Karpas-422 (cell line): ENCODE results near the gene HEATR5B. TPM values are rescaled to one million over a fixed set of nuclear protein-coding genes. Genes with fewer than 3 reads are reported as not detected.

ENCODE experiments used
- DNase-seq: peaks from one replicate; pipeline ENCODE4 v3.0.0-alpha.2; 2015
- H2AFZ ChIP-seq: fragments of 200-600 bp; sonication (generic); 2 replicates; pipeline ENCODE4 v1.6.1; 2014; ENCODE audit warnings: antibody characterized with exemption, low read length, mixed read lengths
- H3K27ac ChIP-seq: fragments of 200-600 bp; sonication (generic); 2 replicates; pipeline ENCODE4 v1.5.1; 2014; ENCODE audit warnings: mild to moderate bottlenecking, low read length, moderate library complexity
- H3K27me3 ChIP-seq: fragments of 200-600 bp; sonication (generic); 2 replicates; pipeline ENCODE4 v1.6.1; 2014; ENCODE audit warnings: low read length, mixed read lengths
- H3K36me3 ChIP-seq: fragments of 200-600 bp; sonication (generic); 2 replicates; pipeline ENCODE4 v1.6.1; 2014; ENCODE audit warnings: low read length, mixed read lengths; ENCODE audit not compliant: insufficient read depth
- H3K4me1 ChIP-seq: fragments of 200-600 bp; sonication (generic); 2 replicates; pipeline ENCODE4 v1.6.1; 2014; ENCODE audit warnings: mild to moderate bottlenecking, low read length, mixed read lengths
- H3K4me2 ChIP-seq: fragments of 200-600 bp; sonication (generic); 2 replicates; pipeline ENCODE4 v1.6.1; 2014; ENCODE audit warnings: low read length, low read depth, mild to moderate bottlenecking; ENCODE audit not compliant: poor library complexity, severe bottlenecking
- H3K4me3 ChIP-seq: fragments of 200-600 bp; sonication (generic); 2 replicates; pipeline ENCODE4 v1.5.1; 2014; ENCODE audit warnings: mild to moderate bottlenecking, antibody characterized with exemption, low read length, mixed read lengths
- H3K79me2 ChIP-seq: fragments of 200-600 bp; sonication (generic); 2 replicates; pipeline ENCODE4 v1.6.1; 2014; ENCODE audit warnings: mild to moderate bottlenecking, low read length, mixed read lengths
- H3K9ac ChIP-seq: fragments of 200-600 bp; sonication (generic); 2 replicates; pipeline ENCODE4 v1.6.0; 2014; ENCODE audit warnings: low read length
- H3K9me2 ChIP-seq: fragments of 200-600 bp; sonication (generic), shearing (Covaris generic); replicated peaks from 2 replicates; pipeline ENCODE4 v1.6.0; 2014; ENCODE audit warnings: mild to moderate bottlenecking, low read length, moderate library complexity; ENCODE audit not compliant: insufficient read depth
- H3K9me3 ChIP-seq: fragments of 300-700, 200-600 bp; sonication (generic); 2 replicates; pipeline ENCODE4 v1.6.1; 2014; ENCODE audit warnings: low read length, mixed read lengths
- H4K20me1 ChIP-seq: fragments of 200-600 bp; sonication (generic); 2 replicates; pipeline ENCODE4 v1.6.1; 2014; ENCODE audit warnings: mild to moderate bottlenecking, antibody characterized with exemption, low read length, low read depth; ENCODE audit not compliant: insufficient read depth
- total RNA-seq: library from RNA; depleted of rRNA; stranded (reverse); fragments of >200 nt; shearing (Covaris generic); gene quantifications from 2 replicates; pipeline ENCODE4 v1.2.3, GENCODE V29; 2014; ENCODE audit warnings: low replicate concordance

Gene HEATR5B
- total RNA-seq, 1 experiment from 2014 or later, result 53.1 TPM

DNA sequence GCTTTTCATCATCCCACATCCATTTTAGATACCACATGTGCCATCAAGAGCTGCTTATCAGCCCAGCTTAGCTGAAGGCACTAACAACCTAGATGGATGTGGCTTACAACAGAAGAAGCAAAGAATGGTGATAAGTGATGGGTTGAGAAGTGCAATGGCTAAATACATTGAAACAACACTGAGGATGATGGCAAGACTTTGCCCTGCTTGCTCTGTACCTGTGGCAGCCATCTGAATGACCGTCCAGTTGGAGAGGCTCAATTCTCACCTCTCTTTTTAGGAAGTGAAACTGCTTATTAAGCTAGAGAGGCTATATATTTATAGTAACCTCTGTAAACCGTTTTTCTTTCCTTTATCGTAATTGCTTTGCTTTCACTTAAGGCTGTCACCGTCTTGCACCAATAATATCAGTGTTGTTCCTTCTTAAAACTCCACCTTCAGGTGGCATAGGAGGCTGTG, 5.9 kb upstream of the HEATR5B start:
- peak overlapping the region; percentile 65 for H3K4me2 ChIP-seq
- H3K27ac ChIP-seq, result peak overlapping the region; percentile 90
- H3K4me3 ChIP-seq, result peak overlapping the region; percentile 44
- no peaks in the 10 kb centered on the region for H3K9me3 ChIP-seq
- H3K4me1 ChIP-seq, result peaks cover 70% of the 10 kb centered on the region
- peak overlapping the region; percentile 38 for H3K9ac ChIP-seq
- no peaks in the 10 kb centered on the region for H3K9me2 ChIP-seq
- H4K20me1 ChIP-seq, result no peaks in the 10 kb centered on the region
- peaks cover 26% of the 10 kb centered on the region for H3K36me3 ChIP-seq
- peak overlapping the region; percentile 34; the same call in 1 of the 2 replicates for H2AFZ ChIP-seq
- peaks cover 28% of the 10 kb centered on the region for H3K79me2 ChIP-seq
- DNase-seq, result peak; percentile 82
- H3K27me3 ChIP-seq, result no peaks in the 10 kb centered on the region

- Histone ChIP-seq H3K4me1 (peaks cover 66% of the 10 kb centered on the region), H3K9me2 (no peaks in the 10 kb centered on the region), H3K9ac (peak overlapping the region; percentile 75), H3K27me3 (no peaks in the 10 kb centered on the region), H3K4me2 (peak overlapping the region; percentile 88), H3K79me2 (peaks cover 67% of the 10 kb centered on the region), H3K4me3 (peak overlapping the region; percentile 83), H3K36me3 (peaks cover 8% of the 10 kb centered on the region; the same call in 1 of the 2 replicates), H3K27ac (peak overlapping the region; percentile 28), H4K20me1 (no peaks in the 10 kb centered on the region), H2AFZ (no peak overlapping the region), H3K9me3 (no peaks in the 10 kb centered on the region)
- no peak for DNase-seq
Measured at GRCh38 chr2:37085731-37086147, 1.6 kb upstream of the HEATR5B start.

DNA sequence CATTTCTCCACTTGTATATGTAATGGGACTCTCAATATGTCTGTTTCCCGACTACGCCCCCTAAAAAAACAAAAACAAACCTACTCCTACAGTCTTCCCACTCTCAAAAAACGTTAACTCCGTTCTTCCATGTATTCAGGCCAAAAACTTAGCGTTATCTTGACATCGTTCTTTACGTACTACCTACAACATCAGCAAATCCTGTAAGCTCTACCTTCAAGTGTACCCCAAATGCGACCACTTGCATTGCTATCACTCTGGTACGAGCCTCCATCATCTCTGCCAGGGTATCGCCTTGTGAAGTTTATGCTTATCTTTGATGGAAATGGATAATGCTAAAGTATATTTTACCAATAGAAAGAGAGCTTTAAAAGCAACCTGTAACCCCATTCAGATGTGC, 625 bp upstream of the HEATR5B start:
- Histone ChIP-seq H3K4me1 (peaks cover 62% of the 10 kb centered on the region), H3K27ac (peak overlapping the region; percentile 28; the same call in 1 of the 2 replicates), H3K9ac (peak overlapping the region; percentile 75), H3K27me3 (no peaks in the 10 kb centered on the region), H3K36me3 (peaks cover 11% of the 10 kb centered on the region; the same call in 1 of the 2 replicates), H2AFZ (peak overlapping the region; percentile 88), H3K9me3 (no peaks in the 10 kb centered on the region), H3K79me2 (peaks cover 76% of the 10 kb centered on the region), H3K9me2 (no peaks in the 10 kb centered on the region), H3K4me2 (peak overlapping the region; percentile 88), H4K20me1 (no peaks in the 10 kb centered on the region), H3K4me3 (peak overlapping the region; percentile 83)
- DNase-seq, result no peak

DNA sequence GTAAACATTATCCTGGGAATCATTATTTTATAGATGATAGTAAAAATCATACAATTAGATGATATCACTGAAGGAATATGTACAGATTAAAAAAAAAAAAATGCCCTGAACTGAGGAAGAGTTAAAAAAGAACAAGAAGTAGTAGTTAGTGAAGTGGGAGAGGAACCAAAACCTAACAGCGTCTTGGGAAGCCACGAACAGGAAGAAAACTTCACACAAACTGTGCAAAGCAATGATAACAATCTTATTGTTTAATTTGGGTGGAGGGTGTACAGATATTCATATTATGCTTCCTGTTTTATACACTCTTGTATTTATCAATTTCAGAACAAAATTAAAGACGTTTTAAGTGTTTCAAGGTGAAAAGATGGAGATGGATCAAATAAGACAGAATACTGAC, 3.5 kb downstream of the HEATR5B start:
- H3K4me3 ChIP-seq, result no peak overlapping the region
- DNase-seq, result no peak
- no peaks in the 10 kb centered on the region for H3K9me2 ChIP-seq
- H3K27me3 ChIP-seq, result no peaks in the 10 kb centered on the region
- peaks cover 31% of the 10 kb centered on the region for H3K4me1 ChIP-seq
- no peak overlapping the region for H2AFZ ChIP-seq
- no peak overlapping the region for H3K27ac ChIP-seq
- no peaks in the 10 kb centered on the region for H4K20me1 ChIP-seq
- no peak overlapping the region for H3K4me2 ChIP-seq
- peaks cover 61% of the 10 kb centered on the region for H3K79me2 ChIP-seq
- H3K36me3 ChIP-seq, result peaks cover 26% of the 10 kb centered on the region; the same call in 1 of the 2 replicates
- no peak overlapping the region for H3K9ac ChIP-seq
- no peaks in the 10 kb centered on the region for H3K9me3 ChIP-seq

GRCh38 chr2:37080266-37080665, 3.9 kb downstream of the HEATR5B start:
- Histone ChIP-seq H3K9ac (no peak overlapping the region), H4K20me1 (no peaks in the 10 kb centered on the region), H3K27me3 (no peaks in the 10 kb centered on the region), H2AFZ (no peak overlapping the region), H3K9me2 (no peaks in the 10 kb centered on the region), H3K36me3 (peaks cover 29% of the 10 kb centered on the region), H3K4me2 (no peak overlapping the region), H3K27ac (no peak overlapping the region), H3K4me1 (peaks cover 27% of the 10 kb centered on the region), H3K9me3 (no peaks in the 10 kb centered on the region), H3K4me3 (no peak overlapping the region), H3K79me2 (peaks cover 56% of the 10 kb centered on the region)
- DNase-seq, result no peak

DNA sequence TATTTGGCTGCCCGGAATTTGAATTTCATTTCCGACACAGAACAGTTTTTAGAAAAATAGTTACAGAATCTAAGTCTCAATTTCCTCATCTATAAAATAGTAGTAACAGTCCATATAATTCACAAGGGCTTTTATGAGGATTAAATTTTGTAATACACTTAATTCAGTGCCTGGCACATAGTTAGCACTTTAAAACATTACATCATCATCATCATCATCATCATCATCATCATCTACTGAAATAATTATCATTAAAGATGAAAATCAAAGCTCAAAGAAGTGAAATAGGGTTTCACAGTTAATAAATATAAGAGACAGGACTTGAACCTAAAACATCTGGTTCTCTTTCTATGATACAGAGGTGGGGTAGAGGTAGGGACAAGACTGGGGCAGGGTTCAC, 13.2 kb downstream of the HEATR5B start:
- Histone ChIP-seq H3K36me3 (peaks cover 36% of the 10 kb centered on the region), H3K79me2 (peaks cover 7% of the 10 kb centered on the region)
- DNase-seq, result no peak

DNA sequence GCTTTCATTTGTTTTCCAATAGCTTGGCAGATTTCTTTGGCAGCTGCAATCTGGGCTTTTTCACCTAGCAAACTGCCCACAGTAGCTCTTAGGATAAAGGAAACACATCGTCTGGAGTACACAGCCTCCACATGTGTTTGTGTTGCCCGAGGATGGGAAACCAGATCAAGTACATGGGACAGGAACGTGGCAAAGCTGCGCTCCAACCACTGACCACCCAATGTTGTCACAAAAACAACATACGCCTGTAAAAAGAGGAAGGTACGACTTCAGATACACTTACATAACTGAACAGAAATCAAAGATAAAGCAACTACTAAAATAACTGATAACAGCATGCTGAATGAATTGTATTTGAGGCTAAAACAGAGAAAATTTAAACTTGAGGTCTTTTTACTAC, 15.5 kb downstream of the HEATR5B start:
- Histone ChIP-seq H3K27ac (no peak overlapping the region), H2AFZ (no peak overlapping the region), H3K4me1 (no peaks in the 10 kb centered on the region), H3K36me3 (peaks cover 29% of the 10 kb centered on the region), H3K9me2 (no peaks in the 10 kb centered on the region), H4K20me1 (no peaks in the 10 kb centered on the region), H3K27me3 (no peaks in the 10 kb centered on the region), H3K9ac (no peak overlapping the region), H3K4me3 (no peak overlapping the region), H3K79me2 (peaks cover 6% of the 10 kb centered on the region; the same call in 1 of the 2 replicates), H3K9me3 (no peaks in the 10 kb centered on the region), H3K4me2 (no peak overlapping the region)
- DNase-seq, result no peak

More for the DNA sequence above, 13.2 kb downstream of the HEATR5B start:
- Histone ChIP-seq H2AFZ (no peak overlapping the region), H3K27me3 (no peaks in the 10 kb centered on the region), H3K9me3 (no peaks in the 10 kb centered on the region), H3K9me2 (no peaks in the 10 kb centered on the region), H3K27ac (no peak overlapping the region), H3K4me3 (no peak overlapping the region), H3K9ac (no peak overlapping the region), H3K4me2 (no peak overlapping the region), H3K4me1 (no peaks in the 10 kb centered on the region), H4K20me1 (no peaks in the 10 kb centered on the region)

DNA sequence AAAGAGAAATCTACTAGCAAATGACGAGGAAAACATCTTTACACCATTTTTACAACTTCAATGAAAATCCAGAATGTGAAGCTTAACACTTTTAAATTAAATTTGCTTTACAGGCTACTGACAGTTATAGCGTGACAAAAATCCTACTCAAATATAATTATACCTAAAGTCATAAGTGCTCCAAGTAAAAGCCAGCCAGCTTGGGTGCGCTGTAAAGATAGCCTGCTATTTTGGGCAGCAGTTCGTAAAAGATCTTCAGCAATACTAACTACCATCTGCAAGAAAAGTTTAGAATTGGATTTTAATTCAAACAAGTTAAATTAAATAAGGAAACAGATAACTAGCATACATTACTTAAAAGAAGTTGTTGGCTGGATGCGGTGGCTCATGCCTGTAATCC, 22.4 kb downstream of the HEATR5B start:
- H3K9ac ChIP-seq, result no peak overlapping the region
- no peak overlapping the region for H3K4me3 ChIP-seq
- no peaks in the 10 kb centered on the region for H3K79me2 ChIP-seq
- H3K4me1 ChIP-seq, result no peaks in the 10 kb centered on the region
- no peaks in the 10 kb centered on the region for H4K20me1 ChIP-seq
- peaks cover 41% of the 10 kb centered on the region for H3K36me3 ChIP-seq
- H3K27me3 ChIP-seq, result no peaks in the 10 kb centered on the region
- DNase-seq, result no peak
- no peak overlapping the region for H3K27ac ChIP-seq
- no peak overlapping the region for H2AFZ ChIP-seq
- H3K9me3 ChIP-seq, result no peaks in the 10 kb centered on the region
- H3K9me2 ChIP-seq, result no peaks in the 10 kb centered on the region
- no peak overlapping the region for H3K4me2 ChIP-seq
